RWPE2 (cell line): Measurements from ENCODE around the gene NCAN.

Experiments used
- ATAC-seq: fragments of 200-7000 bp; cut with Tn5 transposase; 3 replicates; pipeline ENCODE4 v1.9.1; 2021; ENCODE audit warnings: low read depth
- DNase-seq: peaks from one replicate; pipeline ENCODE4 v3.0.0-alpha.2; 2020; ENCODE audit warnings: low spot score
- H3K27ac ChIP-seq: fragments of 450-650 bp; 2 replicates; pipeline ENCODE4 v1.5.1; 2017; ENCODE audit warnings: mild to moderate bottlenecking; ENCODE audit not compliant: poor library complexity, severe bottlenecking
- H3K27me3 ChIP-seq: fragments of 250-450 bp; sonication (Bioruptor Pico); 2 replicates; pipeline ENCODE4 v1.5.1; 2021; ENCODE audit warnings: mild to moderate bottlenecking, moderate library complexity; ENCODE audit not compliant: insufficient read depth, poor library complexity, severe bottlenecking
- H3K36me3 ChIP-seq: fragments of 250-450 bp; sonication (Bioruptor Pico); 2 replicates; pipeline ENCODE4 v1.5.1; 2020; ENCODE audit warnings: low read depth, mild to moderate bottlenecking, moderate library complexity
- H3K4me1 ChIP-seq: fragments of 250-450 bp; sonication (Bioruptor Pico); 2 replicates; pipeline ENCODE4 v1.5.1; 2021; ENCODE audit warnings: mild to moderate bottlenecking, moderate library complexity; ENCODE audit not compliant: insufficient read depth, poor library complexity, severe bottlenecking
- H3K4me3 ChIP-seq: fragments of 250-450 bp; sonication (Bioruptor Pico); 2 replicates; pipeline ENCODE4 v1.5.1; 2021; ENCODE audit warnings: mild to moderate bottlenecking, moderate library complexity; ENCODE audit not compliant: severe bottlenecking
- H3K9me3 ChIP-seq: fragments of 250-450 bp; sonication (Bioruptor Pico); 2 replicates; pipeline ENCODE4 v1.5.1; 2021; ENCODE audit warnings: mild to moderate bottlenecking, moderate library complexity; ENCODE audit not compliant: severe bottlenecking
- TF ChIP-seq, protein P1 (sequence below): fragments of 450-650 bp; IDR thresholded peaks from one replicate; pipeline ENCODE4 v1.5.1; 2017; ENCODE audit warnings: mild to moderate bottlenecking, moderate library complexity; ENCODE audit not compliant: poor library complexity, severe bottlenecking

Gene NCAN

DNA sequence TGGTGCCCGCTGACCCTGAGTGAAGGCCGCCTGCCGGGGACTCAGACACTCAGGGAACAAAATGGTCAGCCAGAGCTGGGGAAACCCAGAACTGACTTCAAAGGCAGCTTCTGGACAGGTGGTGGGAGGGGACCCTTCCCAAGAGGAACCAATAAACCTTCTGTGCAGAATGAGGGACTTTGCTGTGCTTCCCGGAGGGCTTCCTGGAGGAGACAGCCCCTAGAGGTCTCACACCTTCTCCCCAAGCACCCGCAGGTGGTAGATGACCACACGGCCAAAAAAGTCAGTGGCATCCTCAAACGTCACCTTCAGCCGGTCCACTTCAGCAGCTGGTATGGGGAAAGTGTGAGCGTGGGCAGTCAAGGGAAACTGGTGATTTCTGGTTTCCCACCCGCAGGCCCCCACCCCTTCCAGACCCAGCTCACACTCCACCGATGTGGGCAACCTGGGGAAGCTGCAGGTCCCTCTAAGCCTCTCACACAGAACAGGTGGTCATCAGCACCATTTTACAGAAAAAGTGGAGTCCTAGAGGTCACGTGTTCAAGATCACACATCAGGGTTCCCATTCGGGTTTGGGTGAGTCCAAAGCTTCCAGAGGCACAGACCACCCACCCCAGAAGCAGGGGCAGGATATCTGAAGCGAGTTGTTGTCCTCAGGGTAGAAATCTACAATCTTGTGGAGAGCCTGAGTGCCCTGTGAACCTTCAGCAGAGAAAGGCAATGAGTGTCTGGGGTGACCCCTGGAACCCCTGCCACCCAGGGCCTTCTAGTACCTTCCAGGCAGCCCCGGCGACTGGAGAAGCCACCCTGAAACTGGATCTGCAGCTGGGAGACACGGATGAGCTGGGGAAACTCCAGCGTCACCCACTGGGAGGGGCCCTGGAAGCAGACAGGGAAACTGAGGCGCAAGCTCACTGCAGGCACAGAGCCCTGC, 9.8 kb upstream of the NCAN start:
- TF ChIP-seq, protein P1, sequence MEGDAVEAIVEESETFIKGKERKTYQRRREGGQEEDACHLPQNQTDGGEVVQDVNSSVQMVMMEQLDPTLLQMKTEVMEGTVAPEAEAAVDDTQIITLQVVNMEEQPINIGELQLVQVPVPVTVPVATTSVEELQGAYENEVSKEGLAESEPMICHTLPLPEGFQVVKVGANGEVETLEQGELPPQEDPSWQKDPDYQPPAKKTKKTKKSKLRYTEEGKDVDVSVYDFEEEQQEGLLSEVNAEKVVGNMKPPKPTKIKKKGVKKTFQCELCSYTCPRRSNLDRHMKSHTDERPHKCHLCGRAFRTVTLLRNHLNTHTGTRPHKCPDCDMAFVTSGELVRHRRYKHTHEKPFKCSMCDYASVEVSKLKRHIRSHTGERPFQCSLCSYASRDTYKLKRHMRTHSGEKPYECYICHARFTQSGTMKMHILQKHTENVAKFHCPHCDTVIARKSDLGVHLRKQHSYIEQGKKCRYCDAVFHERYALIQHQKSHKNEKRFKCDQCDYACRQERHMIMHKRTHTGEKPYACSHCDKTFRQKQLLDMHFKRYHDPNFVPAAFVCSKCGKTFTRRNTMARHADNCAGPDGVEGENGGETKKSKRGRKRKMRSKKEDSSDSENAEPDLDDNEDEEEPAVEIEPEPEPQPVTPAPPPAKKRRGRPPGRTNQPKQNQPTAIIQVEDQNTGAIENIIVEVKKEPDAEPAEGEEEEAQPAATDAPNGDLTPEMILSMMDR: no peak
- H3K4me3 ChIP-seq: peak overlapping the region; percentile 41
- ATAC-seq (no peak), DNase-seq (no peak)
- H3K9me3 ChIP-seq: no peaks in the 10 kb centered on the region
- no peaks in the 10 kb centered on the region for H3K4me1 ChIP-seq
- H3K27me3 ChIP-seq: no peaks in the 10 kb centered on the region
- peak overlapping the region; percentile 49 for H3K27ac ChIP-seq
- peaks cover 27% of the 10 kb centered on the region for H3K36me3 ChIP-seq

DNA sequence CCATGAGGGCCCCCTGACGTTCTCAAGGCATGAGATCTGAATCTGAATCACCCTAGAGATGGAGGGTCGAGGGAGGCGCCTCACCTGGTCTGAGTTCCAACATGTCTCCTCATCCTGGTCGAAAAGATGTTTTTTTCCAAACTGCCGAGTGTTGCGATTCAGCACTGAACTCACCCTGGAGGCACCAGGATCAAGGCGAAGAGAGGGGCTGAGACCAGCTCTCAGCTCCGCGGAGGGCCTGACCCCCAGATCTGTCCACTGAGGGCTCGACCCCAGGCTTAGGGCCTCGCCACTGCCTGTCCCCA, 9.1 kb upstream of the NCAN start:
- TF ChIP-seq, protein P1: no peak

GRCh38 chr19:19203012-19203856, 8.5 kb upstream of the NCAN start, which contains the start of gene NR2C2AP:
TSS of gene NR2C2AP (minus strand) at chr19:19203414. CDS start at chr19:19203060, 354 bp downstream.
- DNase-seq: peak; percentile 86
- TF ChIP-seq, protein P1: no peak
- Histone ChIP-seq H3K27ac (peak within 1 kb of the TSS; percentile 49), H3K27me3 (no peaks in the 10 kb centered on the region), H3K4me3 (peak within 1 kb of the TSS; percentile 41), H3K36me3 (peaks cover 23% of the 10 kb centered on the region), H3K9me3 (no peaks in the 10 kb centered on the region), H3K4me1 (no peaks in the 10 kb centered on the region)
- peak; percentile 86 for ATAC-seq

More for the DNA sequence above, 9.1 kb upstream of the NCAN start:
- Histone ChIP-seq H3K27ac (peak overlapping the region; percentile 49), H3K27me3 (no peaks in the 10 kb centered on the region), H3K4me1 (no peaks in the 10 kb centered on the region), H3K36me3 (peaks cover 26% of the 10 kb centered on the region), H3K9me3 (no peaks in the 10 kb centered on the region), H3K4me3 (peak overlapping the region; percentile 41)
- peak; percentile 16 for ATAC-seq
- no peak for DNase-seq

DNA sequence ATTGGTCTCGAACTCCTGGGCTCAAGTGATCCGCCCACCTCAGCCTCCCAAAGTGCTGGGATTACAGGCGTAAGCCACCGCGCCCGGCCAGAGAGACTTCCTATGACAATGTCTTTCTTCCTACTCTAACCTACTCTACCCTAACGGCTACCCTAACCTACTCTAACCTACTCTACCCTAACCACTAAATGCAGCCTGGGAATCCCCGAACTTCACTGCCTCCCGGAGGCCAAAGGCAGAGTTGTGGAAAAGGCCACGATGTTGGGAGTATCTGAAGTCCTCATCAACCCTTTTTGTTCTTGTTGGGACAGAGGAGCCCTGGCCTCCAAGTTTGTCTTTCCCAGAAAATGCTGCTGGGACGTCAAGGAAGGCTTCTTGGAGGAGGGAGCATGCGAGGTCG, 7.6 kb upstream of the NCAN start:
- Histone ChIP-seq H3K27ac (no peak overlapping the region), H3K27me3 (no peaks in the 10 kb centered on the region), H3K9me3 (no peaks in the 10 kb centered on the region), H3K4me3 (no peak overlapping the region), H3K36me3 (peaks cover 15% of the 10 kb centered on the region), H3K4me1 (no peaks in the 10 kb centered on the region)
- TF ChIP-seq, protein P1: no peak
- DNase-seq (no peak), ATAC-seq (no peak)
